Testis (tissue), 3 donors: ENCODE results near the gene TCP11. TPM values are rescaled to one million over a fixed set of nuclear protein-coding genes. Genes with fewer than 3 reads are reported as not detected.

Source experiments
- DNase-seq: peaks from one replicate; pipeline ENCODE4 v3.0.0-alpha.2; 2019
- H3K27ac ChIP-seq, 2 donors: fragments of 200-600 bp; sonication (generic); one replicate each; pipeline ENCODE4 v1.5.1; 2019
- H3K27me3 ChIP-seq: fragments of 200-600 bp; sonication (generic); one replicate; pipeline ENCODE4 v1.5.1; 2019
- H3K36me3 ChIP-seq: fragments of 200-600 bp; sonication (generic); one replicate; pipeline ENCODE4 v1.5.1; 2017; ENCODE audit warnings: low read depth; ENCODE audit errors: missing control alignments
- H3K4me1 ChIP-seq: fragments of 200-600 bp; sonication (generic); one replicate; pipeline ENCODE4 v1.5.1; 2019
- H3K4me3 ChIP-seq, 2 donors: fragments of 200-600 bp; sonication (generic); one replicate each; pipeline ENCODE4 v1.5.1; 2017 to 2019
- H3K9me3 ChIP-seq: fragments of 200-600 bp; sonication (generic); one replicate; pipeline ENCODE4 v1.5.1; 2017
- CTCF ChIP-seq, 3 experiments: fragments of 450-650 bp in 2 of 3; fragments of 200-600 bp in 1 of 3; sonication (generic) in 1 of 3; IDR thresholded peaks; one replicate each; pipeline ENCODE4 v1.5.1; 2016 to 2019; ENCODE audit warnings: antibody characterized with exemption in 3 of 3, mild to moderate bottlenecking in 2 of 3, moderate library complexity in 1 of 3
- POLR2A ChIP-seq: fragments of 450-650 bp; IDR thresholded peaks from one replicate; pipeline ENCODE4 v1.6.1; 2017; ENCODE audit warnings: antibody characterized with exemption, mild to moderate bottlenecking, moderate library complexity
- WGBS, 2 donors: methylation state at CpG; one replicate each; pipeline ENCODE4 v1.1.5; 2018; 5-methylcytosine and 5-hydroxymethylcytosine counted together
- intact Hi-C: fragments of 100-400 bp; cut with DNase I; formaldehyde crosslinking; loops from one replicate; pipeline ENCODE4 v1.15.1; 2023; ENCODE audit warnings: low total_unique reads
- polyA plus RNA-seq: library from polyadenylated mRNA; stranded (reverse); fragments of 350-450 nt; fragmentation: Illumina TruSeq; extraction: RNeasy Lipid Tissue Mini Kit (QIAGEN cat#74804); gene quantifications from one replicate; pipeline ENCODE4 v1.2.3, GENCODE V29; 2014; ENCODE audit warnings: low read depth, low replicate concordance; ENCODE audit not compliant: insufficient read depth
- total RNA-seq, 2 donors: library from RNA; depleted of rRNA; stranded (reverse); fragments of >200 nt; gene quantifications; one replicate each; pipeline ENCODE4 v1.2.3, GENCODE V29; 2016

The TCP11 gene
- total and polyA plus RNA-seq, 3 donors from 2014 or later = 193 to 1,044 (median 639) TPM

- intact Hi-C loops = no loop called here
- H3K36me3 ChIP-seq = no peaks in the 10 kb centered on the region
- no peak overlapping the region for H3K4me3 ChIP-seq
- DNase-seq = no peak
- no peaks in the 10 kb centered on the region for H3K4me1 ChIP-seq
- H3K27ac ChIP-seq = no peak overlapping the region
- no peak for TF ChIP-seq CTCF (IDR thresholded peaks at IDR 0.05)
- no peak for TF ChIP-seq POLR2A
- H3K9me3 ChIP-seq = no peaks in the 10 kb centered on the region
- no peaks in the 10 kb centered on the region for H3K27me3 ChIP-seq
Observed at GRCh38 chr6:35167505-35167904, 26.4 kb upstream of the TCP11 start.

- Histone ChIP-seq H3K4me3 (no peak overlapping the region), H3K27ac (no peak overlapping the region), H3K9me3 (no peaks in the 10 kb centered on the region), H3K36me3 (no peaks in the 10 kb centered on the region), H3K27me3 (no peaks in the 10 kb centered on the region), H3K4me1 (no peaks in the 10 kb centered on the region)
- intact Hi-C loops = no loop called here
- DNase-seq = no peak
- 83 to 96% methylated on average over 5 of the region's 5 CpGs for WGBS, 2 donors
- no peak for TF ChIP-seq POLR2A
- TF ChIP-seq CTCF (IDR thresholded peaks at IDR 0.05) = no peak
Observed at GRCh38 chr6:35166520-35166919, 25.4 kb upstream of the TCP11 start.

- H3K4me3 ChIP-seq = no peak overlapping the region
- H3K4me1 ChIP-seq = no peaks in the 10 kb centered on the region
- no peaks in the 10 kb centered on the region for H3K27me3 ChIP-seq
- DNase-seq = no peak
- intact Hi-C loops = no loop called here
- no peak for TF ChIP-seq CTCF (IDR thresholded peaks at IDR 0.05)
- no peak for TF ChIP-seq POLR2A
- H3K9me3 ChIP-seq = no peaks in the 10 kb centered on the region
- H3K27ac ChIP-seq = no peak overlapping the region
- 97 to 99% methylated on average over 2 of the region's 2 CpGs for WGBS, 2 donors
- no peaks in the 10 kb centered on the region for H3K36me3 ChIP-seq
Observed at GRCh38 chr6:35166116-35166515, 25.0 kb upstream of the TCP11 start.

GRCh38 chr6:35165630-35166071 is 24.5 kb upstream of the TCP11 start:
- no peak for DNase-seq
- intact Hi-C loops = no loop called here
- TF ChIP-seq CTCF (IDR thresholded peaks at IDR 0.05) (no peak), POLR2A (no peak)
- 78 to 97% methylated on average over 2 of the region's 2 CpGs for WGBS, 2 donors
- no peaks in the 10 kb centered on the region for H3K9me3 ChIP-seq
- no peak overlapping the region for H3K27ac ChIP-seq
- H3K4me3 ChIP-seq = no peak overlapping the region
- no peaks in the 10 kb centered on the region for H3K36me3 ChIP-seq
- no peaks in the 10 kb centered on the region for H3K27me3 ChIP-seq
- H3K4me1 ChIP-seq = no peaks in the 10 kb centered on the region

GRCh38 chr6:35164868-35165267 is 23.7 kb upstream of the TCP11 start:
- Histone ChIP-seq H3K4me3 (no peak overlapping the region), H3K36me3 (no peaks in the 10 kb centered on the region), H3K27ac (no peak overlapping the region), H3K27me3 (no peaks in the 10 kb centered on the region), H3K9me3 (no peaks in the 10 kb centered on the region), H3K4me1 (no peaks in the 10 kb centered on the region)
- 93 to 100% methylated on average over 4 of the region's 4 CpGs for WGBS, 2 donors
- no peak for TF ChIP-seq POLR2A
- no peak for TF ChIP-seq CTCF (IDR thresholded peaks at IDR 0.05)
- intact Hi-C loops = no loop called here
- no peak for DNase-seq
